Stimulated activated CD4-positive, alpha-beta T cell treated with anti-CD3 and anti-CD28 coated beads, Interleukin-4, amount 100 ng/mL, for 1 hour (primary cell): ENCODE measurements around the gene COL1A1.

Experiments
- DNase-seq: peaks from one replicate; pipeline ENCODE4 v3.0.0-alpha.2; 2020

The COL1A1 gene

GRCh38 chr17:50201276-50201854 is at the start of gene COL1A1:
TSS of gene COL1A1 (minus strand) at chr17:50201631. CDS start at chr17:50201513, 118 bp downstream.
- no peak for DNase-seq

GRCh38 chr17:50248255-50248654 is 46.8 kb upstream of the COL1A1 start:
- DNase-seq, result no peak

GRCh38 chr17:50244771-50245170 is 43.3 kb upstream of the COL1A1 start:
- DNase-seq, result no peak

GRCh38 chr17:50241431-50241830 is 40.0 kb upstream of the COL1A1 start:
- no peak for DNase-seq

GRCh38 chr17:50240851-50241250 is 39.4 kb upstream of the COL1A1 start:
- no peak for DNase-seq

- no peak for DNase-seq
These were observed 38.5 kb upstream of the COL1A1 start for GRCh38 chr17:50239937-50240336.

- no peak for DNase-seq
These were observed 37.3 kb upstream of the COL1A1 start for GRCh38 chr17:50238601-50239280.

GRCh38 chr17:50237901-50238300 is 36.5 kb upstream of the COL1A1 start:
- DNase-seq, result no peak

- no peak for DNase-seq
These were observed 33.1 kb upstream of the COL1A1 start for GRCh38 chr17:50234581-50234980.

GRCh38 chr17:50225701-50226240 is 24.3 kb upstream of the COL1A1 start:
- DNase-seq, result no peak

GRCh38 chr17:50222922-50223321 is 21.5 kb upstream of the COL1A1 start:
- DNase-seq, result no peak

GRCh38 chr17:50221864-50222545 is 20.6 kb upstream of the COL1A1 start:
- DNase-seq, result no peak

GRCh38 chr17:50221266-50221863 is 19.9 kb upstream of the COL1A1 start:
- DNase-seq, result no peak

- DNase-seq, result no peak
These were observed 19.4 kb upstream of the COL1A1 start for GRCh38 chr17:50220811-50221210.

- DNase-seq, result no peak
These were observed 18.6 kb upstream of the COL1A1 start for GRCh38 chr17:50219939-50220465.

GRCh38 chr17:50219342-50219741 is 17.9 kb upstream of the COL1A1 start:
- DNase-seq, result no peak

GRCh38 chr17:50218771-50219315 is 17.4 kb upstream of the COL1A1 start:
- DNase-seq, result no peak

- no peak for DNase-seq
These were observed 16.8 kb upstream of the COL1A1 start for GRCh38 chr17:50218071-50218759.

GRCh38 chr17:50217591-50217990 is 16.2 kb upstream of the COL1A1 start:
- no peak for DNase-seq

- DNase-seq, result no peak
These were observed 13.7 kb upstream of the COL1A1 start for GRCh38 chr17:50214976-50215760.
